NCI-H524 treated with DMSO at 0.1 percent for 48 hours (cell line): ENCODE data around the gene APOA5.
"Not testable (repeated sequence)": the region's sequence is repeated elsewhere in the genome, so short reads cannot be mapped to it uniquely, and the experiment has no call there.

Experiments
- DNase-seq: peaks from one replicate; lab custom pipeline; 2025; lab: John Stamatoyannopoulos, UW

Gene APOA5

GRCh38 chr11:116827461-116827860 lies 35.8 kb upstream of the APOA5 start:
- DNase-seq, result no peak

GRCh38 chr11:116826751-116827431 lies 35.2 kb upstream of the APOA5 start:
- no peak for DNase-seq

- no peak for DNase-seq
Measured at GRCh38 chr11:116825854-116826750, 34.4 kb upstream of the APOA5 start.

- DNase-seq, result no peak
Measured at GRCh38 chr11:116825434-116825833, 33.8 kb upstream of the APOA5 start.

- DNase-seq, result no peak
Measured at GRCh38 chr11:116823031-116823843, 31.6 kb upstream of the APOA5 start, which contains the start of gene APOA4. APOA4 (minus strand) TSS chr11:116823304; CDS start chr11:116823191, 113 bp downstream.

- DNase-seq, result no peak
Measured at GRCh38 chr11:116822575-116822974, 30.9 kb upstream of the APOA5 start.

GRCh38 chr11:116821050-116821918 lies 29.6 kb upstream of the APOA5 start:
- DNase-seq, result no peak

- DNase-seq, result no peak
Measured at GRCh38 chr11:116819049-116819448, 27.4 kb upstream of the APOA5 start.

GRCh38 chr11:116814502-116814901 lies 22.8 kb upstream of the APOA5 start:
- no peak for DNase-seq

- no peak for DNase-seq
Measured at GRCh38 chr11:116813781-116814471, 22.2 kb upstream of the APOA5 start.

- no peak for DNase-seq
Measured at GRCh38 chr11:116813170-116813569, 21.5 kb upstream of the APOA5 start.

GRCh38 chr11:116812109-116812508 lies 20.4 kb upstream of the APOA5 start:
- DNase-seq, result no peak

GRCh38 chr11:116811194-116811593 lies 19.5 kb upstream of the APOA5 start:
- DNase-seq, result no peak

- DNase-seq, result no peak
Measured at GRCh38 chr11:116808262-116809175, 16.8 kb upstream of the APOA5 start.

- DNase-seq, result no peak
Measured at GRCh38 chr11:116807601-116808261, 16.1 kb upstream of the APOA5 start.

GRCh38 chr11:116804001-116804400 lies 12.3 kb upstream of the APOA5 start:
- no peak for DNase-seq

- DNase-seq, result not testable (repeated sequence)
Measured at GRCh38 chr11:116801662-116802061, 10.0 kb upstream of the APOA5 start.

- no peak for DNase-seq
Measured at GRCh38 chr11:116800610-116801009, 8.9 kb upstream of the APOA5 start.

- DNase-seq, result no peak
Measured at GRCh38 chr11:116798368-116798767, 6.7 kb upstream of the APOA5 start.
